Melanocyte of skin (primary cell): ENCODE measurements around the gene SNCG. TPM values are rescaled to one million over a fixed set of nuclear protein-coding genes. Genes with fewer than 3 reads are reported as not detected.

Experiments
- small RNA-seq, 2 donors: library from RNA; depleted of rRNA; stranded (forward); fragments of <200 nt; gene quantifications; one replicate each; pipeline ENCODE3, GENCODE V24; 2012
- total RNA-seq, 2 donors: library from RNA; depleted of rRNA; stranded (reverse); fragments of >200 nt; gene quantifications; 2 replicates each; pipeline ENCODE4 v1.2.3, GENCODE V29; 2012

The SNCG gene
- total RNA-seq = not detected

GRCh38 chr10:86958116-86958900 is at the start of gene SNCG:
Gene SNCG (plus strand): TSS chr10:86958599. CDS start chr10:86958698, 99 bp downstream.

GRCh38 chr10:86957471-86958115 is 806 bp upstream of the SNCG start, which contains the start of gene MMRN2:
Gene MMRN2 (minus strand): TSS chr10:86957615. CDS start chr10:86957541, 74 bp downstream.

GRCh38 chr10:86968271-86968993 is 10.0 kb downstream of the SNCG start, which contains the start of gene ADIRF:
Gene ADIRF (plus strand): TSS chr10:86968482. CDS start chr10:86968545, 63 bp downstream.

Small RNA genes within 50 kb of the gene (small RNA-seq; reads per million reads assigned to genes)
- 0 reads per million in 2 donors for gene BMS1P3

Other genes starting within 250 kb of the SNCG start
- gene BMPR1A, start 202.0 kb upstream of the SNCG start, total RNA-seq = 10 to 100 TPM; 38.5 to 47.0 TPM
- gene MMRN2, start 984 bp upstream of the SNCG start, total RNA-seq = under 1 TPM; 0.69 to 1.00 TPM
- gene ADIRF, start 9.9 kb downstream of the SNCG start, total RNA-seq = not detected
- not detected for gene FAM25A, start 61.7 kb downstream of the SNCG start, total RNA-seq
- gene GLUD1, start 136.2 kb downstream of the SNCG start, total RNA-seq = 100 to 1,000 TPM; 114 to 200 TPM
- 10 to 100 TPM; 37.6 to 38.2 TPM for gene SHLD2, start 136.6 kb downstream of the SNCG start, total RNA-seq